Measurements from ENCODE around the gene RFX3.

RFX3 gene

GRCh38 chr9:3243683-3244082 lies 282.1 kb downstream of the RFX3 start:
- in situ Hi-C loops (cut with MboI; ENCODE audit: low sequenced_read_pairs), result loop anchor here (25.0 kb wide), 1 partner anchor 194 kb away; no protein-coding TSS in a partner anchor

DNA sequence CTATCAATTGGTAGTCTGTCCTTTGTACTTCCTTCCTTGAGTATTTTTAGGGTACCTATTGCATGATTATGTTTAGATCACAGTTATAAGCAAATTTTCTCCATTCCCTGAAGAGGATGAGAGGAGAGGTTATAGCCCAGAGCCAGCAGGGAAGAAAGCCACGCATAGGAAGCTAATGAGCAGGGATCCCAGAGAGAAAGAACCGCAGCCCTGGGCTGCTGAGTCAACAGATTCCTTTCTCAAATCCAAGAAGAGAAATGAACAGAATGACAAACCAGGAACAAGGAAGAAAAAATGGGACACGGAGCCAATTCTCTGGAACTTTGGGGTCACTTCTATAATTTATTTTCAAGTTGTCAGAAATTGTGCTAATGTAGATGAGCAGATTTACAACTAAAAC lies 284.5 kb downstream of the RFX3 start:
- in situ Hi-C loops (cut with MboI; ENCODE audit: low sequenced_read_pairs), result loop anchor here (25.0 kb wide), 1 partner anchor 196 kb away; no protein-coding TSS in a partner anchor

- in situ Hi-C loops (cut with MboI; ENCODE audit: low sequenced_read_pairs), result loop anchor here (25.0 kb wide), 1 partner anchor 197 kb away; no protein-coding TSS in a partner anchor
Observed at GRCh38 chr9:3240656-3241268, 285.0 kb downstream of the RFX3 start.

DNA sequence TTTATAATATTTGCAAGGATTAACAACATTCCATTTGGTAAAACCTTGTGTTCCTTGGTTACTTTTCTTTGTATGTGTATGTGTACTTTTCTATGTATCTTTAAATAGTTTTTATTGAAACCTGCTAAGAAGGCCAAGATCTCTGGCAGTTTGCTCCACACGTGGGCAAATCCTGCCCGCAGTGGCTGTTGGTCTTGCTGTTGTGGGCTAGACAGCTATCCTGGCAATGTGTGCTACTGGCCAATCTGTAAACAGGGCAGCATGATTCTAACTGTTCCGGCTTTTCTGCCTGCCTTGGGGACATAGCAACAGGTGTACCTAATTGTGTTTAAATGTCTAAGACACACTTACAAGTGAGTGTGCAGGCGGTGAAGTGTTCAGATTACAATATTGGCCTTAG lies 286.6 kb downstream of the RFX3 start:
- in situ Hi-C loops (cut with MboI; ENCODE audit: low sequenced_read_pairs), result loop anchor here (25.0 kb wide), 1 partner anchor 198 kb away; no protein-coding TSS in a partner anchor

DNA sequence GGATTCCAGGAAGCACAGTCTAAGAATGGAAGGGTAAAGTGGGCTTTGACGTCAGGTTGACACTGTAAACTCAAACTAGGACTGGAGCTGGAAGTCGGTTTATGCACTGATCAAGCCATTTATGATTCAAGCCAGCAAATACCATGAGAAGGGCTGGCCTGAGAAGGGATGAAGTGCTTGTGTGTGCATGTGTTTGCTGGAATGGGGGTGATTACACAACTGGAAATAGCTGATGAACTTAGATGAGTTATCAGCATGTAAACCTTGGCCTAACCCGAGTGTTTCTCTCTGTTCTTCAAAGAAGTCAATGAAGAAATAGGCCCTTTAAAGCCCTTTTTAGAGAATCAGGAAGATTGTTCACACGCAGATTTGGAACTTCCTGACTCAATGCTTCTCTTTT lies 287.6 kb downstream of the RFX3 start:
- in situ Hi-C loops (cut with MboI; ENCODE audit: low sequenced_read_pairs), result loop anchor here (25.0 kb wide), 1 partner anchor 199 kb away; no protein-coding TSS in a partner anchor

- in situ Hi-C loops (cut with MboI; ENCODE audit: low sequenced_read_pairs), result loop anchor here (25.0 kb wide), 1 partner anchor 200 kb away; no protein-coding TSS in a partner anchor
Observed at GRCh38 chr9:3237121-3237520, 288.7 kb downstream of the RFX3 start.

DNA sequence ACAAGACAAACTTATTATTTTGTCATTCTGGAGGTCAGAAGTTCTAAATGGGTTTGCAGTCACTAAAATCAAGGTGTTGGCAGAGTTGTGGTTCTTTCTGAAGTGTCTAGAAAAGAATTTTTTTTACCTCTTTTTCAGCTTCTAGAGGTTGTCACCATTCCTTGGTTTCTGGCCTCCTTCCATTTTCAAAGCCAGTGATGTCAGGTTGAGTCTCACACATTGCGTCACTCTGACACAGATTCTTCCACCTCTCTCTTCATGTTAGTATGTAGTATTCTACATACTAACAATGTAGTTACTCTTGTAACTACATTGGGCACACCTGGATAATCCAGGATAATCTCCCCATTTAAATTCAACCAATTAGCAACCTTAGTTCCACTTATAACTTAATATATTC lies 290.3 kb downstream of the RFX3 start:
- in situ Hi-C loops (cut with MboI; ENCODE audit: low sequenced_read_pairs), result loop anchor here (25.0 kb wide), 1 partner anchor 202 kb away; no protein-coding TSS in a partner anchor

DNA sequence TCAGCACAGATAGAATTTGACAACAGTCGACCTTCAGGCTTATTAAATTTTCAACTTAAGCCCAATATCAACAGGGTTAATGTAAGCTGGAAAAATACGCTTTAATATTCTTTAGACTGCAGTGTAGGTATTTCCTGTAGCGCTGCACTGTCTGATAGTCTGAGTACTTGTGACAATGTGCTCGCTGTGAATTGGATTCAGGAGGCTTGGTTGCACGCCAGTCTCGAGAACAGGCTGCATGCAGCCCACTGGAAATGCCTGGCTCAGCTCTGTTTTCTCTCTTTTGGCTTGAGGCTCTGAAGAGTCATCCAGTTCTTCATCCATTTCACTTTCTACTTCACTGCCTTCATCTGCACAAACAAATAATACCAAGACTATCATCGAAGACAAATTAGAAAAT lies 300.9 kb downstream of the RFX3 start:
- in situ Hi-C loops (cut with MboI; ENCODE audit: low sequenced_read_pairs), result loop anchor here (25.0 kb wide), 1 partner anchor 212 kb away; no protein-coding TSS in a partner anchor

- in situ Hi-C loops (cut with MboI; ENCODE audit: low sequenced_read_pairs), result no loop called here
Observed at GRCh38 chr9:3215658-3216057, 310.1 kb downstream of the RFX3 start.

GRCh38 chr9:3214741-3215140 lies 311.1 kb downstream of the RFX3 start:
- in situ Hi-C loops (cut with MboI; ENCODE audit: low sequenced_read_pairs), result no loop called here

GRCh38 chr9:3205421-3206095 lies 320.2 kb downstream of the RFX3 start:
- in situ Hi-C loops (cut with MboI; ENCODE audit: low sequenced_read_pairs), result no loop called here

- in situ Hi-C loops (cut with MboI; ENCODE audit: low sequenced_read_pairs), result no loop called here
Observed at GRCh38 chr9:3200331-3200774, 325.4 kb downstream of the RFX3 start.

GRCh38 chr9:3193791-3194190 lies 332.0 kb downstream of the RFX3 start:
- in situ Hi-C loops (cut with MboI; ENCODE audit: low sequenced_read_pairs), result no loop called here

GRCh38 chr9:3191715-3192114 lies 334.1 kb downstream of the RFX3 start:
- in situ Hi-C loops (cut with MboI; ENCODE audit: low sequenced_read_pairs), result no loop called here

GRCh38 chr9:3189113-3189861 lies 336.5 kb downstream of the RFX3 start:
- in situ Hi-C loops (cut with MboI; ENCODE audit: low sequenced_read_pairs), result no loop called here

- in situ Hi-C loops (cut with MboI; ENCODE audit: low sequenced_read_pairs), result no loop called here
Observed at GRCh38 chr9:3186751-3187150, 339.1 kb downstream of the RFX3 start.

- in situ Hi-C loops (cut with MboI; ENCODE audit: low sequenced_read_pairs), result no loop called here
Observed at GRCh38 chr9:3181049-3181953, 344.5 kb downstream of the RFX3 start.

DNA sequence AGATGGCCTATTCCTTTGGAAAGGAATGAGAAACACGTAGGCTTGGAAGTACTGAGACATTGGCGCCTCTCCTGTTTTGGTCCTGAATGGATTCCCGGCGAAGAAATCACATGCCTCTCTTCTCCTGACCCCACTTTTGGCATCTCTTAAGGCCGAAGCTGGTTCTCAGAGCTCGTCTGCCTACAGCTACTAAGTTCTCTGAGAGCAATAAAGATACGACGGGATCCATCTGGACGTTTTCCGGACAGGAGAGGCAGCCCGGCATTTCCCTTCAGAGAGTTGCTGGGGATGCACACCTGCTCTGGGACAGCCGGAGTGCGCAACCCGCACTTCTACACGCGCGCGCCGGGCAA lies 345.1 kb downstream of the RFX3 start:
- in situ Hi-C loops (cut with MboI; ENCODE audit: low sequenced_read_pairs), result no loop called here

DNA sequence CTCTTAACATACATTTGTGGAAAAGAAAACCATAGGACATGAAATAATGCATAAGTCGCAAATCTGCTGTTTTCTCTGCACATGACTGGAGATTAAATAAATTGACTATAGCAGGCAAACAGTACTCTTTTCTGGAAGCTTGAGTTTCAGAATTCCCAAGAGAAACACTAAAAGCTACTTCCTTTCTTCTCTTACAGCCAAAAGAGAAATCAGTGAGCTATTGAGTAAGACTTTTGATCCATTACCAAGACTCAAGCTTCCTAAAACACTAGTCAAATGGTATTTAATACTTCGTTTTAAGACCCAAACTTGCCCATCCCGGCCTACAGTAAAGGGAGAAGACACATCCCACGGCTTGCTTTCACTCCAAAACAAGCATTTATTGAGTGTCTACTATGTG lies 346.1 kb downstream of the RFX3 start:
- in situ Hi-C loops (cut with MboI; ENCODE audit: low sequenced_read_pairs), result no loop called here

- in situ Hi-C loops (cut with MboI; ENCODE audit: low sequenced_read_pairs), result no loop called here
Observed at GRCh38 chr9:3177936-3178335, 347.9 kb downstream of the RFX3 start.
